GM12878 (cell line): ENCODE measurements around the gene RNASEL. TPM values are rescaled to one million over a fixed set of nuclear protein-coding genes. Genes with fewer than 3 reads are reported as not detected.

Source experiments
- ATAC-seq: fragments of 200-7000 bp; cut with Tn5 transposase; 3 replicates; pipeline ENCODE4 v1.9.1; 2020; ENCODE audit warnings: mild to moderate bottlenecking, moderate library complexity
- BruUV-seq: library from RNA; stranded (reverse); fragments of 400-500 nt; replicated peaks from 2 replicates; lab custom pipeline; 2021; lab: Mats Ljungman, UMichigan
- CTCF ChIA-PET: fragments of 300-600 bp; sonication (Branson Sonifier 250); formaldehyde crosslinking; extraction: SDS; loops from one replicate; lab custom pipeline; 2021; ENCODE audit warnings: inconsistent platforms; lab: Yijun Ruan, JAX
- POLR2A ChIA-PET: fragments of 350-600 bp; formaldehyde crosslinking; extraction: SDS; loops from one replicate; lab custom pipeline; 2021; ENCODE audit warnings: inconsistent platforms; lab: Charles Lee
- RAD21 ChIA-PET: fragments of 300-600 bp; sonication (Branson Sonifier 250); formaldehyde crosslinking; loops from one replicate; lab custom pipeline; 2023; ENCODE audit warnings: antibody characterized with exemption; ENCODE audit not compliant: unreplicated experiment; lab: Charles Lee
- SMC1A ChIA-PET: fragments of 300-600 bp; sonication (Branson Sonifier 250); formaldehyde crosslinking; loops from one replicate; lab custom pipeline; 2023; ENCODE audit not compliant: unreplicated experiment, uncharacterized antibody; lab: Charles Lee
- DNase-seq: peaks from one replicate; pipeline ENCODE4 v3.0.0-alpha.2; 2011; ENCODE audit warnings: low read depth, low spot score
- FAIRE-seq: peaks from 3 replicates; lab custom pipeline; 2011; peaks lifted over from hg19 to GRCh38; lab: Jason Lieb, UNC
- H2AFZ ChIP-seq: 2 replicates; pipeline ENCODE4 v1.6.0; 2011; ENCODE audit warnings: low read depth, low read length, control low read depth; ENCODE audit not compliant: control insufficient read depth
- H3K27ac ChIP-seq: 2 replicates; pipeline ENCODE4 v1.5.1; 2011; ENCODE audit warnings: control low read depth; ENCODE audit not compliant: control insufficient read depth, insufficient read depth
- H3K27me3 ChIP-seq, 2 experiments: replicated peaks in 1 of 2; 2 replicates each; pipeline versions ENCODE4 v1.6.0 to v1.6.1; 2011; ENCODE audit warnings: low read length in 1 of 2; ENCODE audit not compliant: control insufficient read depth in 2 of 2, insufficient read depth in 2 of 2
- H3K36me3 ChIP-seq, 2 experiments: 2 replicates each; pipeline ENCODE4 v1.5.1; 2011; ENCODE audit warnings: low read length in 1 of 2; ENCODE audit not compliant: control insufficient read depth in 2 of 2, insufficient read depth in 2 of 2
- H3K4me1 ChIP-seq: 2 replicates; pipeline ENCODE4 v1.6.1; 2011; ENCODE audit warnings: mild to moderate bottlenecking, low read length, moderate library complexity, mixed read lengths; ENCODE audit not compliant: control insufficient read depth, insufficient read depth
- H3K4me2 ChIP-seq: 2 replicates; pipeline ENCODE4 v1.6.0; 2011; ENCODE audit warnings: control low read depth; ENCODE audit not compliant: control insufficient read depth, insufficient read depth
- H3K4me3 ChIP-seq: fragments of 200-600 bp; sonication (generic); 2 replicates; pipeline ENCODE4 v1.5.1; 2016
- H3K79me2 ChIP-seq: 2 replicates; pipeline ENCODE4 v1.6.0; 2011; ENCODE audit warnings: low read length; ENCODE audit not compliant: control insufficient read depth, insufficient read depth
- H3K9ac ChIP-seq: 2 replicates; pipeline ENCODE4 v1.8.0; 2011; ENCODE audit warnings: low read length, control low read depth, mixed read lengths; ENCODE audit not compliant: control insufficient read depth, insufficient read depth
- H3K9me3 ChIP-seq: replicated peaks from 3 replicates; pipeline ENCODE4 v1.5.1; 2011; ENCODE audit warnings: mild to moderate bottlenecking, low read length; ENCODE audit not compliant: control insufficient read depth, insufficient read depth
- H4K20me1 ChIP-seq: 2 replicates; pipeline ENCODE4 v1.6.0; 2011; ENCODE audit not compliant: control insufficient read depth, insufficient read depth
- BCLAF1 ChIP-seq: fragments of 450-650 bp; IDR thresholded peaks from 2 replicates; pipeline ENCODE4 v1.6.1; 2017; ENCODE audit warnings: antibody characterized with exemption, mild to moderate bottlenecking, moderate library complexity
- BRCA1 ChIP-seq: IDR thresholded peaks from 2 replicates; pipeline ENCODE4 v1.6.1; 2011; ENCODE audit warnings: low read depth, low read length, improper control_type of control experiment
- FOXM1 ChIP-seq: IDR thresholded peaks from 2 replicates; pipeline ENCODE4 v1.6.1; 2012; ENCODE audit warnings: low read depth, mild to moderate bottlenecking, inconsistent platforms, low read length, moderate library complexity
- HDGF ChIP-seq: fragments of 450-650 bp; IDR thresholded peaks from 2 replicates; pipeline ENCODE4 v1.6.1; 2016; ENCODE audit warnings: antibody characterized with exemption
- MTA2 ChIP-seq: fragments of 450-650 bp; IDR thresholded peaks from 2 replicates; pipeline ENCODE4 v1.6.1; 2016; ENCODE audit warnings: low read depth, mild to moderate bottlenecking, moderate library complexity
- MXI1 ChIP-seq: fragments of 150-350 bp; IDR thresholded peaks from 2 replicates; pipeline ENCODE4 v1.6.1; 2011; ENCODE audit warnings: low read depth, mild to moderate bottlenecking, inconsistent platforms, low read length, improper control_type of control experiment
- PAX5 ChIP-seq: IDR thresholded peaks from 2 replicates; pipeline ENCODE4 v1.6.1; 2011; ENCODE audit warnings: low read depth, low read length, borderline replicate concordance
- PRDM15 ChIP-seq: fragments of 450-650 bp; formaldehyde crosslinking; IDR thresholded peaks from 2 replicates; pipeline ENCODE4 v1.4.0; 2020; ENCODE audit warnings: mild to moderate bottlenecking, moderate library complexity
- RFX5 ChIP-seq: IDR thresholded peaks from 2 replicates; pipeline ENCODE4 v1.6.1; 2011; ENCODE audit warnings: low read depth, low read length, improper control_type of control experiment
- SIN3A ChIP-seq: IDR thresholded peaks from 2 replicates; pipeline ENCODE4 v1.6.1; 2012; ENCODE audit warnings: low read depth, low read length, improper control_type of control experiment
- TARDBP ChIP-seq: IDR thresholded peaks from 2 replicates; pipeline ENCODE4 v1.6.1; 2016; ENCODE audit warnings: borderline replicate concordance
- ZNF207 ChIP-seq: fragments of 450-650 bp; IDR thresholded peaks from 2 replicates; pipeline ENCODE4 v1.6.1; 2014; ENCODE audit warnings: antibody characterized with exemption, mild to moderate bottlenecking, borderline replicate concordance
- WGBS: methylation state at CpG from one replicate; pipeline ENCODE4 v1.1.6; 2016; ENCODE audit warnings: low lambda C conversion rate; ENCODE audit not compliant: insufficient replicate concordance, insufficient coverage; ENCODE audit errors: missing lambda C conversion rate; 5-methylcytosine and 5-hydroxymethylcytosine counted together
- in situ Hi-C: fragments of 300-500 bp; cut with MboI; formaldehyde crosslinking; loops from 9 replicates; pipeline ENCODE4 v1.14.3; 2018; ENCODE audit warnings: mixed read lengths
- intact Hi-C: fragments of 100-400 bp; cut with micrococcal nuclease; formaldehyde crosslinking; loops from one replicate; pipeline ENCODE4 v1.14.2; 2022; ENCODE audit not compliant: unreplicated experiment
- polyA plus RNA-seq, 11 experiments: library from polyadenylated mRNA; depleted of rRNA in 4 of 11; unstranded in 6 of 11; stranded (reverse) in 5 of 11; fragments of >200 nt; fragmentation: Nextera tagmentation in 4 of 11; fragmentation: Illumina TruSeq in 1 of 11; extraction: Ambion mirVana in 4 of 11; extraction: Trizol in 1 of 11; gene quantifications; 1 replicate in 1 of 11; 2 replicates in 10 of 11; pipeline versions ENCODE4 v1.2.1 to v1.2.3, GENCODE V29; 2011 to 2016; ENCODE audit warnings: inconsistent platforms in 2 of 11, missing spikeins in 2 of 11, low read depth in 1 of 11
- total RNA-seq, 4 experiments: library from RNA; depleted of rRNA in 3 of 4; stranded (reverse); fragments of >200 nt in 3 of 4; fragmentation: Illumina TruSeq in 1 of 4; extraction: Trizol in 1 of 4; gene quantifications; 2 replicates each; pipeline versions ENCODE4 v1.2.1 to v1.2.3, GENCODE V29; 2013 to 2021
- TF ChIP-seq, protein P1 (sequence below): fragments of 450-650 bp; IDR thresholded peaks from 2 replicates; pipeline ENCODE4 v1.6.1; 2017; ENCODE audit warnings: borderline replicate concordance
- TF ChIP-seq, protein P2 (sequence below): fragments of 450-650 bp; IDR thresholded peaks from 2 replicates; pipeline ENCODE4 v1.6.1; 2016; ENCODE audit warnings: mild to moderate bottlenecking

RNASEL gene
- total and polyA plus RNA-seq, 10 of the 15 experiments (the other 5 are each of a cell fraction or from before 2014, with no cell fraction given) = 3.0 to 10.8 (median 5.0) TPM

- ChIA-PET POLR2A (interaction anchor here (0.5 to 2.1 kb wide), 5 partner anchors 11 to 175 kb away, joined by 3 to 8 read pairs (median 3); no protein-coding TSS in a partner anchor), RAD21 (interaction anchor here (0.9 to 23.0 kb wide), 11 partner anchors 7 to 177 kb away, joined by 3 to 946 read pairs (median 6); partner anchors contain the start of gene RNASEL), CTCF (interaction anchor here (1.0 to 37.4 kb wide), 6 partner anchors 8 to 181 kb away, joined by 3 to 1888 read pairs (median 28); partner anchors contain the start of gene NPL), SMC1A (interaction anchor here (1.1 to 28.0 kb wide), 9 partner anchors 8 to 179 kb away, joined by 3 to 1145 read pairs (median 7); partner anchors contain the start of gene NPL)
- Histone ChIP-seq H3K4me1 (peaks cover 45% of the 10 kb centered on the region), H4K20me1 (no peaks in the 10 kb centered on the region), H3K79me2 (peaks cover 18% of the 10 kb centered on the region), H3K4me2 (no peak overlapping the region), H3K36me3 (no peaks in the 10 kb centered on the region), H3K27me3 (no peaks in the 10 kb centered on the region), H3K9ac (no peak overlapping the region), H2AFZ (no peak overlapping the region), H3K4me3 (no peak overlapping the region), H3K9me3 (no peaks in the 10 kb centered on the region), H3K27ac (no peak overlapping the region)
- no peak for DNase-seq
- ATAC-seq = no peak
- FAIRE-seq = no peak
- BruUV-seq = no TSS peak
- intact Hi-C loops = no loop called here
- in situ Hi-C loops = no loop called here
- WGBS = 45% methylated on average over 1 of the region's 1 CpG
- TF ChIP-seq BCLAF1 (no peak), TARDBP (no peak), BRCA1 (no peak), PRDM15 (CRISPR knock-in tag) (no peak), MTA2 (no peak), MXI1 (no peak), ZNF207 (no peak), PAX5 (no peak), RFX5 (no peak), FOXM1 (no peak), SIN3A (no peak), HDGF (no peak)
- TF ChIP-seq, protein P1, sequence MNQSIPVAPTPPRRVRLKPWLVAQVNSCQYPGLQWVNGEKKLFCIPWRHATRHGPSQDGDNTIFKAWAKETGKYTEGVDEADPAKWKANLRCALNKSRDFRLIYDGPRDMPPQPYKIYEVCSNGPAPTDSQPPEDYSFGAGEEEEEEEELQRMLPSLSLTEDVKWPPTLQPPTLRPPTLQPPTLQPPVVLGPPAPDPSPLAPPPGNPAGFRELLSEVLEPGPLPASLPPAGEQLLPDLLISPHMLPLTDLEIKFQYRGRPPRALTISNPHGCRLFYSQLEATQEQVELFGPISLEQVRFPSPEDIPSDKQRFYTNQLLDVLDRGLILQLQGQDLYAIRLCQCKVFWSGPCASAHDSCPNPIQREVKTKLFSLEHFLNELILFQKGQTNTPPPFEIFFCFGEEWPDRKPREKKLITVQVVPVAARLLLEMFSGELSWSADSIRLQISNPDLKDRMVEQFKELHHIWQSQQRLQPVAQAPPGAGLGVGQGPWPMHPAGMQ = no peak
- TF ChIP-seq, protein P2, sequence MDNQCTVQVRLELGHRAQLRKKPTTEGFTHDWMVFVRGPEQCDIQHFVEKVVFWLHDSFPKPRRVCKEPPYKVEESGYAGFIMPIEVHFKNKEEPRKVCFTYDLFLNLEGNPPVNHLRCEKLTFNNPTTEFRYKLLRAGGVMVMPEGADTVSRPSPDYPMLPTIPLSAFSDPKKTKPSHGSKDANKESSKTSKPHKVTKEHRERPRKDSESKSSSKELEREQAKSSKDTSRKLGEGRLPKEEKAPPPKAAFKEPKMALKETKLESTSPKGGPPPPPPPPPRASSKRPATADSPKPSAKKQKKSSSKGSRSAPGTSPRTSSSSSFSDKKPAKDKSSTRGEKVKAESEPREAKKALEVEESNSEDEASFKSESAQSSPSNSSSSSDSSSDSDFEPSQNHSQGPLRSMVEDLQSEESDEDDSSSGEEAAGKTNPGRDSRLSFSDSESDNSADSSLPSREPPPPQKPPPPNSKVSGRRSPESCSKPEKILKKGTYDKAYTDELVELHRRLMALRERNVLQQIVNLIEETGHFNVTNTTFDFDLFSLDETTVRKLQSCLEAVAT = no peak
These were observed 18.5 kb upstream of the RNASEL start for GRCh38 chr1:182607566-182607965.
